GM19035 (cell line): Measurements from ENCODE around the gene CD300LD.
"Not testable (repeated sequence)": the region's sequence is repeated elsewhere in the genome, so short reads cannot be mapped to it uniquely, and the experiment has no call there.

Source experiments
- ATAC-seq: cut with Tn5 transposase; IDR thresholded peaks from one replicate; pipeline ENCODE4 v1.9.1; 2021; ENCODE audit not compliant: unreplicated experiment

CD300LD gene

DNA sequence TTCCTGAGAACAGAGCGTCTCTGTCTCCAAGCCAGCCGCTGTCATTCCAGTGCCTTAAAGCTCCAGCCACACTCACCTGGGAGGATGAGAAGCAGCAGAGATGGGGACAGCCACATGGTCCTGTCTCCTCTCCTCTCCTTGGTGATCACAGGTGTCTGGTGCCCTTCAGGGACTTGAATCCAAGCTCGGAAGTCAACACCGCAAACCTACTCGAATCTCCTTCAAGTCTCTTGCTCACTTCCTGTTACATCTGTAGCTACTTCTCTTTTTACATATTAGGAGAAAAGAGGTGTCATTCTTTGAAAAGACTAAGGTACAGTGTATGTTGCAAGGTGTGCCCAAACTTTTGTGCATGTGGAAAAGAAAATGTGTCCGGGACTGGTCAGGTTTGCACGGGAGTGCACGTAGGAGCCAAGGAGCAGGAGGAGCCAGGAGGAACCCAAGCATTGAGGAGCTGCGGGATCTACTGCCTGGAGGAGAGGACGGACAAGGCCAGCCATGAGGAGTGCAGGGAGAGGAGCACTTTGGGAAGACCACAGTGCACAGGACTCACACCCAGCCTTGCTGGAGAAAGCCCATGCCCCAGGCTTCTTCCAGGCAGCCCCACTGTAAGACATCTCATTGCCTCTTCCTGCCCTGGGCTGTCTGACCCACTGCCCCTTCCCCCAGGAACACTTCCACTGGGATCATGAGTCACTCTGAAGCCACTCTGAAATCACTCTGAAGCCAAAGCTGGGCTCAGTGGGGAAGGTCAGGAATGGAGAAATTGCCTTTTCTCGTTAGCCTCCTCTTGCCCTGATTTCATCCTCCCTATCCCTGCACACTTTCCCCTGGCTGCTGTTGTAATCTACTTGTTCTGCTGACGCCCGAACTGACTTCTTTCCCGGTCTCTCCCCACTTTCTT lies at the start of gene CD300LD:
CD300LD (minus strand) TSS at position 197 of the 904 bp plus-strand sequence; CDS start at position 116, 81 bp downstream.
- ATAC-seq: no peak

DNA sequence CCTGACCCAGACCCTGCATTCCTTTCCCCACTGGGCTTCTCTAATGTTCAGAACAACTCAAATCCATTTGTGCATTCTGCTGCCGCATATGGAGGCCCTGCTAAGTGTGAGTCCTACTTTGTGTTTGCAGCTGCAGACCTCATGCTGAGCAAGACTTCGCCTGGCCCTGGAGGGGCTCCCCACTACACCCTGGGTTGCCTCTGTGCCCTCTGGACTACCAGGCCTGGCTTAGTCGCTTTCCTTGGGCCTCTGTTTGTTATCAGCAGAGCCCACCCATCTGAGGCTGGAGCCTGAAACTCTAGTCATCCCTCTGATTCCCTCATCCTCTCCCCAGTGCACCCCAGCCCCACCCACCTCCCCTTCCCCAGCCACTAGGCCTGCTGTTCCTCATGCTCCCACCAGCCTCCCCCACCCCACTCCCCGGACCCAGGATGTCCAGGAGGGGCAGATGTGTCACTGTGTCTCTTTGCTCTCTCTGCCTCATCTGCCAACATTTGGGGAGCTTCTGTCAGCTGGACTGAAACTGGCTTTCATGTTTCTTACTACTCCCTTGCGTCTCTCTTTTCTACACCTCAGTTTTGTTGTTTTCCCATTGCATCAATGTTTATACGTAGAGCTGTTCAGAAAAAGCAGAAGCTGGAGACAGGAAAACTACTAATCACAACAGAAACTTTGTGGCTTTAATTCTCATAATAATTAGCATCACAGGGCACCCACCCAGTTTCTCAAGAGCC lies 49.3 kb upstream of the CD300LD start:
- no peak for ATAC-seq

DNA sequence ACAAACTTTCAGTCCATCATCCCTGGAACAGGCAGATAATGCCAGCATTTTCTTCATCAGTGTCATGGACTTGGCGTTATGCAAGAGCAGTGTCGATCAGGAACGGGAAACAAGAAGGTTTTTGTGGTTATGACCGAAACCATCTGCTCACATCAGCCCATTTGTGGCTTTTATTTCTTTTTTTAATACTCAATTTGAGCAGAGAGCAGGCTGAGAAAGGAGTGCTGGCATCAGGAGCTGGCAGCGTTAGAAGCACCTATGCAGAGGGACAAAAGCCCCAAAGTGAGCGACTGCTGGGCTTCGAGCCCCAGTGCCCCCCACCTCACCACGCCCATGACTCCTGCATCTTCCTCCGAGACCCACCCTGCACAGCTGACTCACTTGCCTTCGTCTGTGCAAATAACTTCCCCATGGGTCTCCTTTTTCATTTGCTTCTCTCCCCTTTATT lies 47.6 kb upstream of the CD300LD start:
- ATAC-seq: no peak

- ATAC-seq: no peak
These were observed 45.8 kb upstream of the CD300LD start for GRCh38 chr17:74637926-74638325.

DNA sequence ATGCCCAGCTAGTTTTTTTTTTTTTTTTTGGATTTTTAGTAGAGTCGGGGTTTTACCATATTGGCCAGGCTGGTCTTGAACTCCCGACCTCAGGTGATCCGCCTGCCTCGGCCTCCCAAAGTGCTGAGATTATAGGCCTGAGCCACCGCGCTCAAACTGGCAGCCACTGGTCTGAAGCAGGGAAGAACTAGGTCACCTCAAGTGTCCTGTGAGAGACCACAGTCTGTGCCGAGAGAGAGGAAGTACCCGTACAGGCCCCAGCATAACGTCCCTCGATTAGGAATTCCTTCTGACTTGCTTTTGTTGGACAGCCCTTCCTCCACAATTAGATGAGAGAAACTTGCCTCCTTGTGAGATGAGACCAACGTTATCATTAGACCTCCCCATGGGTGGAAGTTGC lies 45.2 kb upstream of the CD300LD start:
- no peak for ATAC-seq

DNA sequence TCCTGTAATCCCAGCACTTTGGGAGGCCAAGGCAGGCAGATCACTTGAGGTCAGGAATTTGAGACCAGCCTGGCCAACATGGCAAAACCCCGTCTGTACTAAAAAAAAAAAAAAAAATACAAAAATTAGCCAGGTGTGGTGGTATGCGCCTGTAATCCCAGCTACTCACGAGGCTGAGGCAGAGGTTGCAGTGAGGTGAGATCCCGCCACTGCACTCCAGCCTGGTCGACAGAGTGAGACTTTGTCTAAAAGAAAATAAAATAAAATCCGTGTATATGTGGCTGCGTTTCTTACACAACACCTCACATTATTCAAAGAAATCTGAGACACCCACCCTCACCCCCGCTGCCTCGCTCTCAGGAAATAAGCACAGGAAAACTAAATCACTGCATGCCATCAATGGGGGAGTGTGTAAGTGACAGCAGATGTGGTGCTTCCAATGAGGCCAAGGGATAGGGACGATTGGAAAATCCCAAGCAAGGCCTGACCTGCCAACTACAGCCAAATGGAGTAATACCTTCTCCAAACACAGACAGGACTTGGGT lies 44.5 kb upstream of the CD300LD start:
- not testable (repeated sequence) for ATAC-seq

- no peak for ATAC-seq
These were observed 43.3 kb upstream of the CD300LD start for GRCh38 chr17:74635418-74635817.

DNA sequence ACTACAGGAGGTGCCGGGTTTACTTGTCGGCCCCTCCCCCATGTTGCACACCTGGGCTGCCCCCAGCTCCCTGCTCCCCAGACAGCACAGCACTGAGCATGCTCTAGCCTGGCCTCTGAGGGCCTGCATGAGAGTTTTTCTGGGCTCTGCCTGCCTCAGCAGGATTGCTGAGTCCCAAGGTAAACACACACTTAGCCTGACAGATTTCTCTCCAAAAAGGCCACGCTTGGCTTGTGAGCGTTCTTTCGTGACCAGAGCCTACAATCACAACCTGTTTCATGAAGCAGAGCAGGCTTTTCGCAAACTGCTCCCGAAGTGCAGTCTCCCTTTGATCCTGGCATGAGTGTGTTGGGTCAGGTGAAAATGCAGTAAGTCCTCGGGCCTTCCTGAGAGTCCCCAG lies 41.2 kb upstream of the CD300LD start:
- ATAC-seq: no peak

- no peak for ATAC-seq
These were observed 40.5 kb upstream of the CD300LD start for GRCh38 chr17:74632617-74633016.

DNA sequence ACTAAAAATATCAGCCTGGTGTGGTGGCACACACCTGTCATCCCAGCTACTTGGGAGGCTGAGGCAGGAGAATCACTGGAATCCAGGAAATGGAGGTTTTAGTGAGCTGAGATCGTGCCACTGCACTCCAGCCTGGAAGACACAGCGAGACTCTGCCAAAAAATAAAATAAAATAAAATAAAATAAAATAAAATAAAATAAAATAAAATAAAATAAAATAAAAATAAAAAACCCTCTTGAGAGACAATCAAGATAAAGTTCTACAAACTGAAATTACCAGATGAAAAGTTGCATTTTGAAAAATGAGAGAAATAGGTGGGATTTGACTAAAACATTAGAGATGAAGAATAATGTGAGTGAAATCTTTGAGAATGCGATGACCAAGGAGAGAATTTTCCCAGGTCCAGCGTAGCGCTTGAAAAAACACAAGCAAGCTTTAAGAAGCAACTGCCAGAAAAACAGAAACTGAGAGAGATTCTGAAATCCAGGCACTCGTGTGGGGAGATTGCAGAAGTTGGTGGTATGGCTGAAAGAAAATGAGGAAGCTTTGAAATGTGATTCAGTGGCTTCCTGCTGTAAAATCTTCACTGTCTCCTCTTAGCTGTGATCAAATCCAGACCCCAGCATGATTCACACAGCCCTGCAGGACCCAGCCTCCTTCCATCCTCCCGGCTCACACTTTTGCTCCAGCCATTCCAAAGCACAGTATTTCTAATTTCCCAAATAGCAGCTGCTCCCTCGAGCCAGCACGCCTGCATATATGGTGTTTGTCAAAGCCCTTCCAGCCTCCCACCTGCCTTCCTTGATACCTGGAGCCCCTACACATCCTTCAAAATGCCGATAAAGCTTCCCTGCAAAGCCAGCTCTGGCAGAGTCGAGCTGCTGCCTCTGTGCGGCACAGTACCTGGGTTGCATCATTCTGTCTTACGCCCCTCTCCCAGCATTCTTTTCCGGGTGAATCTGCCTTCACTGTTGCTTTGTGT lies 39.7 kb upstream of the CD300LD start:
- no peak for ATAC-seq

DNA sequence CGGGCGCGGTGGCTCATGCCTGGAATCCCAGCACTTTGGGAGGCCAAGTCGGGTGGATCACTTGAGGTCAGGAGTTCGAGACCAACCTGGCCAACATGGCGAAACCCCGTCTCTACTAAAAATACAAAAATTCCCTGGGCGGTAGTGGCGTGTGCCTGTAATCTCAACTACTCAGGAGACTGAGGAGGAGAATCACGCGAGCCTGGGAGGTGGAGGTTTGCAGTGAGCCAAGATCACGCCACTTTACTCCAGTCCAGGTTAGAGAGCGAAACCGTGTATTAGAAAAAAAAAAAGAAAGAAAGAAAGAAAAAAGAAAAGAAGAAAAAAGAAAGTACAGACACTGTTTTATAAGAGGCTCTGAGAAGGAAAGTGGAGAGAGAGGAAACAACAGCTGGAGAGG lies 38.2 kb upstream of the CD300LD start:
- ATAC-seq: not testable (repeated sequence)

- no peak for ATAC-seq
These were observed 33.6 kb upstream of the CD300LD start for GRCh38 chr17:74625661-74626060.

DNA sequence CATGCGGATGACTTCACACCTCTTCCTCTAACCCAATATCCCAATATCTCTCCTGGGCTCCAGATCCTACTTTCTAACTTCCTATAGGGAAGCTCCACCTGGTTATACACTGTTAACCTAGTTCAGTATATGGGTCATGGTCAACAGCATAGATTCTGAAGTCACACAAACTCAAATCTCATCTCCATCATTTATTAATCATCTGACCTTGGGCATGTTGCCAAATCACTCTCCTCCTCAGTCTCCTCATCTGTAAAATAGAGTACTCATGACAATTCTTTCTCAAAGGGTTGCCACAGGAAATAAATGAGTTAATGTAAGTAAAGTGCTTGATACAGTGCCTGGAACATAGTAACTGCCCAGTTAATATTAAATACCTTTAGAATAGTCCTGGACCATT lies 32.0 kb upstream of the CD300LD start:
- ATAC-seq: no peak

- ATAC-seq: no peak
These were observed 31.6 kb upstream of the CD300LD start, which contains the start of gene CD300E for GRCh38 chr17:74623693-74624093. CD300E (minus strand) TSS chr17:74623738; CDS start chr17:74623621, 117 bp downstream.

DNA sequence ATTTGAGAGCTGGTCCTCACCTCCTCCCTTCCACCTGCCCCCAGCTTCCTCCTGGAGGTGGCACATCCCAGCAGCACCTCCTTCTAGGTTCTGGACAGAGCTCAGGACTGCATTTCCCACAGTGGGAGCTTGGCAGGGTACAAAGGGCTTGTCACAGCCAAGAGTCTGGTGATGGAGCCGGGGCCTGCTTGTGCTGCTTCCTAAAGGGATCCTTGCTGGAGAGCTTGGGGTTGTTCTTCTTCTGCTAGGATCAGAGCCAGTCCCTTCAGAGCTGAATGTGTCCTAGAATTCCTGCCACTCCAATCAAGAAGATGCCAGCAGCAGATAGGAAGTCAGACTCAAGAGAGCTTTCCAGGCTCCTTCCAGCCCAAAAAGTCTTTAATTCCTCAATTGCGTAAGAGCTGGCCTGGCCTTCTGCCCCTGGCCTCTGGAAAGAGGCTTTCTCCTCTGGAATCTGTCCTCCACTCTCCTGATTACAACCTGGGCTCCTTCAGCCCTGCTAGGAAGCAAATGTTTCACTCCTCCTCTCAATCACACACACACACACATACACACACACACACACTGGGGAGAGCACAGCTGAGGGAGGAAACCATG lies 27.1 kb upstream of the CD300LD start:
- no peak for ATAC-seq

DNA sequence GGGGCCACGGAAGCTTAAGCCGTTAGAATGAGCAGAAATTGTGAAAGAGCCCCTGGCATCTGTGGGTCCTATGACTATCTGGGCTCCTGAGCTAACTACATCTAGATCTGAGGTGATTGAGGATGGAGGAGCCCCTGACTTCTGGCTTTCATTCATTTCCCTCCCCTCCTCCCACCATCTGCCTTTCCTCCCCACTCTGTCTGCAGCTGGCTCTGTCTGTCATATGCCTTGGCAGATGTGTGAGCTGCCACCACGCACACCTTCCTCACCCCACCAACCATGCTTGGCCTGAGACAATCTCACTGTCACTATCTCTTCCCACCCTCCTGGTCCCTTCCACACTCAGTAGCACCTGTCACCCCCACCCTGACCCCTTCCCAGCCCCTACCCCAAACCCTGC lies 26.4 kb upstream of the CD300LD start:
- no peak for ATAC-seq

DNA sequence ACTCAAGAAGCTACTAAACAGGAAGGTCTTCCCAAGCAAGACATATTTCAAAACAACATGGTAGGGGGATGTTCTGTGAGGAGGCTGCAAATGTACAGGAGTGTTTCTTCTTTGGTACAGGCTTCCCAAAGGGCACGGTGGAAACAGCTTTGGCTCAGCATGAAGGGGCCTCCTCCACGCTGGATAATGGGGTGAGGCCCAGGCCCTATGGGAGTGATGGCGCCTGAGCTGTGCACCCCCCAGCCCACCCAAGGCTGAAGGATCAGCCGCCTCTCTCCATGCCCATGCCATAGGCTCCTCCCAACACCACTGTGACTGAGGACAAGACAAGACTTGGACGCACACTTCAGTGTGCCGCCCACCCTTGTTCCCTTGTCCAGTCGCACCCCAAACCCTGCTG lies 24.6 kb upstream of the CD300LD start:
- no peak for ATAC-seq

GRCh38 chr17:74612046-74612445 lies 20.0 kb upstream of the CD300LD start:
- no peak for ATAC-seq

GRCh38 chr17:74610108-74610507 lies 18.0 kb upstream of the CD300LD start:
- ATAC-seq: no peak

DNA sequence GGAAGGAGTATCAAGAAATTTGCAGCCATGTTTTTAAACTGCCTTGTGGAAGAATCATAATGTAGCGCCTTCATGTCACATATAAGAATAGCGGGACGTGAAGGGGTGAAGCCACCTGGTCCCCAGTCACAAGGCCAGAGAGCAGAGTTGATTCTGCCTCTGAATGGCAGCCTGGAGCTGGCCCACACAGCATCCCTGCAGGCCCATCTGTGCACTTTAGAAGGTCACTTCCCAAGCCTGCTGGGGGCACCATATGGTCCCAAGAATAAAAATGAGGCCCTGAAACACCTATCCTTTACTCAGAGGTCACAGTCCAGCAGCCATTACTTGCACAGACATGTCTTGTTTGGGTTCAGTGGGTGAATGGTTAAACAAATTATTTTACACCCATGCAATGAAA lies 16.4 kb upstream of the CD300LD start:
- no peak for ATAC-seq
